B cell (primary cell): ENCODE results near the gene MPDZ. TPM values are rescaled to one million over a fixed set of nuclear protein-coding genes. Genes with fewer than 3 reads are reported as not detected.

Experiments
- ATAC-seq: fragments of 200-7000 bp; cut with Tn5 transposase; one replicate; pipeline ENCODE4 v1.10.0; 2021; ENCODE audit warnings: low read depth, mild to moderate bottlenecking, moderate number of reproducible peaks, moderate library complexity
- CTCF ChIA-PET: fragments of 350-600 bp; sonication (Branson Sonifier 250); formaldehyde crosslinking; loops from one replicate; lab custom pipeline; 2021; ENCODE audit warnings: antibody characterized with exemption, inconsistent platforms; lab: Charles Lee
- POLR2A ChIA-PET: fragments of 350-600 bp; sonication (Branson Sonifier 250); formaldehyde crosslinking; loops from one replicate; lab custom pipeline; 2021; ENCODE audit warnings: antibody characterized with exemption; lab: Charles Lee
- DNase-seq: peaks from one replicate; pipeline ENCODE4 v3.0.0; 2013
- H2AFZ ChIP-seq: 2 replicates; pipeline ENCODE4 v1.6.1; 2012; ENCODE audit warnings: mild to moderate bottlenecking, low read depth, low read length; ENCODE audit not compliant: insufficient read depth, poor library complexity, severe bottlenecking
- H3K27ac ChIP-seq, 2 donors: 1 replicate in 1 of 2; 2 replicates in 1 of 2; pipeline ENCODE4 v1.5.1; 2012 to 2013; ENCODE audit warnings: low read length in 2 of 2, mild to moderate bottlenecking in 2 of 2, moderate library complexity in 1 of 2
- H3K27me3 ChIP-seq, 4 experiments: fragments of 200-600 bp in 1 of 4; sonication (generic) in 1 of 4; replicated peaks in 1 of 4; 1 replicate in 2 of 4; 2 replicates in 2 of 4; pipeline versions ENCODE4 v1.6.1 to v1.7.0; 2013 to 2016; ENCODE audit warnings: low read length in 3 of 4, mild to moderate bottlenecking in 2 of 4, mixed read lengths in 1 of 4, moderate library complexity in 1 of 4; ENCODE audit not compliant: insufficient read depth in 4 of 4, control insufficient read depth in 3 of 4; ENCODE audit errors: control extremely low read depth in 1 of 4
- H3K36me3 ChIP-seq, 2 experiments: replicated peaks in 1 of 2; 1 replicate in 1 of 2; 2 replicates in 1 of 2; pipeline versions ENCODE4 v1.6.1 to v1.7.1; 2013; ENCODE audit warnings: low read length in 1 of 2; ENCODE audit not compliant: insufficient read depth in 2 of 2, control insufficient read depth in 1 of 2; ENCODE audit errors: control extremely low read depth in 1 of 2, extremely low read depth in 1 of 2
- H3K4me1 ChIP-seq, 2 donors: fragments of 200-600 bp in 1 of 2; sonication (generic) in 1 of 2; 1 replicate in 1 of 2; 2 replicates in 1 of 2; pipeline versions ENCODE4 v1.5.1 to v1.6.1; 2013 to 2017; ENCODE audit warnings: low read length in 2 of 2; ENCODE audit not compliant: control insufficient read depth in 2 of 2, insufficient read depth in 2 of 2
- H3K4me2 ChIP-seq: replicated peaks from 2 replicates; pipeline ENCODE3; 2012; ENCODE audit warnings: mild to moderate bottlenecking, low read depth, low read length; ENCODE audit not compliant: poor library complexity, severe bottlenecking
- H3K4me3 ChIP-seq, 5 experiments: fragments of 200-600 bp in 1 of 5; sonication (generic) in 1 of 5; 1 replicate in 3 of 5; 2 replicates in 2 of 5; pipeline versions ENCODE4 v1.5.1 to v1.7.0; 2011 to 2016; ENCODE audit warnings: low read length in 4 of 5, mild to moderate bottlenecking in 4 of 5, low read depth in 2 of 5, control low read depth in 1 of 5, moderate library complexity in 1 of 5; ENCODE audit not compliant: insufficient read depth in 1 of 5; ENCODE audit errors: control extremely low read depth in 1 of 5, extremely low read depth in 1 of 5
- H3K79me2 ChIP-seq: fragments of 200-600 bp; sonication (generic); one replicate; pipeline ENCODE4 v1.6.0; 2016; ENCODE audit warnings: low read length; ENCODE audit not compliant: control insufficient read depth, insufficient read depth
- H3K9ac ChIP-seq: fragments of 200-600 bp; sonication (generic); 2 replicates; pipeline ENCODE4 v1.6.1; 2017; ENCODE audit warnings: mild to moderate bottlenecking, low read length, moderate library complexity
- H3K9me3 ChIP-seq, 3 donors: one replicate each; pipeline versions ENCODE4 v1.6.1 to v1.7.1; 2013; ENCODE audit warnings: low read length in 2 of 3; ENCODE audit not compliant: control insufficient read depth in 2 of 3, insufficient read depth in 1 of 3; ENCODE audit errors: control extremely low read depth in 1 of 3
- H4K20me1 ChIP-seq: 2 replicates; pipeline ENCODE4 v1.6.0; 2012; ENCODE audit warnings: mild to moderate bottlenecking, low read length; ENCODE audit not compliant: insufficient read depth, control insufficient read depth, poor library complexity, severe bottlenecking
- H3K27ac Mint-ChIP-seq: one replicate; pipeline ENCODE4 v1.8.0; 2021; ENCODE audit warnings: mixed read lengths
- H3K27me3 Mint-ChIP-seq: one replicate; pipeline ENCODE4 v1.8.0; 2021; ENCODE audit warnings: mixed read lengths
- H3K4me1 Mint-ChIP-seq: one replicate; pipeline ENCODE4 v1.8.0; 2021; ENCODE audit warnings: mixed read lengths
- H3K4me3 Mint-ChIP-seq: one replicate; pipeline ENCODE4 v1.8.0; 2021; ENCODE audit warnings: mixed read lengths
- H3K9me3 Mint-ChIP-seq: one replicate; pipeline ENCODE4 v1.8.0; 2022; ENCODE audit warnings: mixed read lengths; ENCODE audit not compliant: insufficient read depth
- EZH2 ChIP-seq: IDR thresholded peaks from 2 replicates; pipeline ENCODE4 v1.6.1; 2012; ENCODE audit warnings: borderline replicate concordance, low read depth, mild to moderate bottlenecking, moderate library complexity, low read length; ENCODE audit not compliant: insufficient read depth, poor library complexity, severe bottlenecking
- WGBS: methylation state at CpG from one replicate; pipeline ENCODE4 v1.1.5; 2013; ENCODE audit warnings: missing lambda C conversion rate; ENCODE audit not compliant: insufficient coverage; 5-methylcytosine and 5-hydroxymethylcytosine counted together
- intact Hi-C: fragments of 100-400 bp; cut with micrococcal nuclease; formaldehyde crosslinking; loops from one replicate; pipeline ENCODE4 v1.10.0; 2022
- polyA plus RNA-seq: library from polyadenylated mRNA; depleted of rRNA; stranded (reverse); fragments of >200 nt; gene quantifications from 2 replicates; pipeline ENCODE4 v1.2.3, GENCODE V29; 2012
- total RNA-seq, 2 donors: library from RNA; stranded (reverse); fragments of 120-200 nt in 1 of 2; gene quantifications; 1 replicate in 1 of 2; 2 replicates in 1 of 2; pipeline versions ENCODE4 v1.2.3 to v1.2.4, GENCODE V29; 2013 to 2022
- TF ChIP-seq, protein P1 (sequence below): fragments of 200-600 bp; IDR thresholded peaks from one replicate; pipeline ENCODE4 v1.8.0; 2022; ENCODE audit warnings: antibody characterized with exemption, mild to moderate bottlenecking

Gene MPDZ
- total and polyA plus RNA-seq, 2 donors (not counting 1 experiment from before 2014, with no cell fraction given) = not detected

DNA sequence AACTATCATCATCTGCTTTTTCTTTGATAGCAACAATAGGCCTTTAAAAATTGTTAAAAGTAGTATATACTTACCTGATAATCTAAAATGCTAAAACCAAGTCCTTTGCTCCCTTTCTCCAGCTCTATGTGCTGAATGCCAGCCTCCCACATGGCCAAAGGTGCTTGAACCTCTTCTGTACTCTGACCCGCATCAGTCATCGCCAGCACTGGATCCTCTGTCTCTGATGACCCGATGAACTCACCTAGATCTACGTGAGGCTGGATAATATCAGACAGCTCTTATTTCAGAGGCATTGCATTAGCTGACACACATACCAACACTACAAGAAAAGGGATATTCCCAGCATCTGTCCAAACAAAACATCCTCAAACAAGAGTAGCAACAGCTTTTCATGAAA, 89.5 kb downstream of the MPDZ start:
- H3K27ac Mint-ChIP-seq = no peak overlapping the region
- ATAC-seq (no peak), DNase-seq (no peak)
- H3K9me3 Mint-ChIP-seq = peaks cover 4% of the 10 kb centered on the region
- Histone ChIP-seq H3K27ac (no peak overlapping the region), H2AFZ (no peak overlapping the region), H3K27me3 (no peaks in the 10 kb centered on the region), H3K36me3 (no peaks in the 10 kb centered on the region), H3K9ac (no peak overlapping the region), H3K4me3 (no peak overlapping the region), H4K20me1 (no peaks in the 10 kb centered on the region), H3K4me1 (no peaks in the 10 kb centered on the region), H3K4me2 (no peak overlapping the region), H3K9me3 (no peaks in the 10 kb centered on the region), H3K79me2 (no peaks in the 10 kb centered on the region)
- ChIA-PET CTCF (no interaction called here), POLR2A (no interaction called here)
- TF ChIP-seq, protein P1, sequence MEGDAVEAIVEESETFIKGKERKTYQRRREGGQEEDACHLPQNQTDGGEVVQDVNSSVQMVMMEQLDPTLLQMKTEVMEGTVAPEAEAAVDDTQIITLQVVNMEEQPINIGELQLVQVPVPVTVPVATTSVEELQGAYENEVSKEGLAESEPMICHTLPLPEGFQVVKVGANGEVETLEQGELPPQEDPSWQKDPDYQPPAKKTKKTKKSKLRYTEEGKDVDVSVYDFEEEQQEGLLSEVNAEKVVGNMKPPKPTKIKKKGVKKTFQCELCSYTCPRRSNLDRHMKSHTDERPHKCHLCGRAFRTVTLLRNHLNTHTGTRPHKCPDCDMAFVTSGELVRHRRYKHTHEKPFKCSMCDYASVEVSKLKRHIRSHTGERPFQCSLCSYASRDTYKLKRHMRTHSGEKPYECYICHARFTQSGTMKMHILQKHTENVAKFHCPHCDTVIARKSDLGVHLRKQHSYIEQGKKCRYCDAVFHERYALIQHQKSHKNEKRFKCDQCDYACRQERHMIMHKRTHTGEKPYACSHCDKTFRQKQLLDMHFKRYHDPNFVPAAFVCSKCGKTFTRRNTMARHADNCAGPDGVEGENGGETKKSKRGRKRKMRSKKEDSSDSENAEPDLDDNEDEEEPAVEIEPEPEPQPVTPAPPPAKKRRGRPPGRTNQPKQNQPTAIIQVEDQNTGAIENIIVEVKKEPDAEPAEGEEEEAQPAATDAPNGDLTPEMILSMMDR = no peak
- no peak for TF ChIP-seq EZH2
- H3K4me3 Mint-ChIP-seq = no peak overlapping the region
- no peaks in the 10 kb centered on the region for H3K4me1 Mint-ChIP-seq
- WGBS = 86% methylated on average over 4 of the region's 4 CpGs
- H3K27me3 Mint-ChIP-seq = no peaks in the 10 kb centered on the region
- intact Hi-C loops = no loop called here

DNA sequence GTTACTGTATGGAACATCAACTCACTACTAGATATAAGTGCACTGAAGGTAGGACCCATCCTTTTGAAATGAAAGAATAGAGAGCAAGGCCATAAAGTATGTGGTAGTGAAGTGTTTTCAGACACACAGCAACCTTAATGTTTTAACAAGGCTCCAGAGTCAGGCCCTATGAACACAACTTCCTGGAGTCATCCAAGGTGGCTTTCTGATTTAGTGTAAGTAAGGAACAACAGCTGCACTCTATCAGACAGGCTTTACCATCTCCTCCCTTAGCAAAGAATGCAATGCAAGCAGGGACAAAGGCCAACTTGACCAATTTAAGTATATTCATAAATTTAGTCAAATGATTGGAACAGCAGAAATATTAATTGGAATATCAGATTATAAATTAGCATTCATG, 90.1 kb downstream of the MPDZ start:
- no peaks in the 10 kb centered on the region for H3K27me3 Mint-ChIP-seq
- CTCF ChIA-PET = no interaction called here

More for the DNA sequence above, 90.1 kb downstream of the MPDZ start:
- DNase-seq (no peak), ATAC-seq (no peak)
- Mint-ChIP-seq H3K4me3 (no peak overlapping the region), H3K27ac (no peak overlapping the region), H3K4me1 (no peaks in the 10 kb centered on the region), H3K9me3 (peaks cover 4% of the 10 kb centered on the region)
- Histone ChIP-seq H3K4me2 (no peak overlapping the region), H3K9ac (no peak overlapping the region), H3K9me3 (no peaks in the 10 kb centered on the region), H4K20me1 (no peaks in the 10 kb centered on the region), H3K27ac (no peak overlapping the region), H3K36me3 (no peaks in the 10 kb centered on the region), H2AFZ (no peak overlapping the region), H3K27me3 (no peaks in the 10 kb centered on the region), H3K79me2 (no peaks in the 10 kb centered on the region), H3K4me3 (no peak overlapping the region), H3K4me1 (no peaks in the 10 kb centered on the region)
- POLR2A ChIA-PET = no interaction called here
- TF ChIP-seq, protein P1 = no peak
- TF ChIP-seq EZH2 = no peak
- intact Hi-C loops = no loop called here
